GM13977 (cell line): ENCODE results near the gene PHF1.
A peak's percentile ranks its signal among the peaks of the same experiment; 100 is the strongest.
"Not testable (repeated sequence)": the region's sequence is repeated elsewhere in the genome, so short reads cannot be mapped to it uniquely, and the experiment has no call there.

ENCODE experiments used
- DNase-seq: peaks from one replicate; pipeline ENCODE4 v3.0.0; 2012; ENCODE audit warnings: low spot score
- CTCF ChIP-seq: IDR thresholded peaks from 2 replicates; pipeline ENCODE4 v1.5.1; 2012; ENCODE audit warnings: mild to moderate bottlenecking, control low read depth; ENCODE audit not compliant: insufficient read depth; ENCODE audit errors: extremely low read depth, missing control alignments
- in situ Hi-C: fragments of 300-500 bp; cut with MboI; formaldehyde crosslinking; loops from one replicate; pipeline ENCODE4 v1.12.0; 2022; ENCODE audit warnings: low sequenced_read_pairs, low pct_unique_long_range_greater_than_20kb, mixed read lengths, inconsistent platforms; ENCODE audit not compliant: unreplicated experiment

Gene PHF1

GRCh38 chr6:33392979-33393378 is 17.8 kb upstream of the PHF1 start:
- no peak for DNase-seq
- in situ Hi-C loops: no loop called here
- no peak for TF ChIP-seq CTCF

GRCh38 chr6:33397541-33397940 is 13.3 kb upstream of the PHF1 start:
- TF ChIP-seq CTCF: no peak
- in situ Hi-C loops: no loop called here
- no peak for DNase-seq

- DNase-seq, in situ Hi-C loops: not testable (repeated sequence)
These were observed 12.2 kb upstream of the PHF1 start for GRCh38 chr6:33398601-33399000.

- in situ Hi-C loops, DNase-seq: not testable (repeated sequence)
These were observed 10.9 kb upstream of the PHF1 start for GRCh38 chr6:33399881-33400280.

- TF ChIP-seq CTCF: no peak
- in situ Hi-C loops: no loop called here
These were observed 5.9 kb upstream of the PHF1 start for GRCh38 chr6:33404884-33405283.

GRCh38 chr6:33405386-33405940 is 5.4 kb upstream of the PHF1 start:
- no peak for TF ChIP-seq CTCF
- no peak for DNase-seq
- in situ Hi-C loops: no loop called here

More at GRCh38 chr6:33404884-33405283, 5.9 kb upstream of the PHF1 start:
- DNase-seq: no peak

- in situ Hi-C loops: no loop called here
- DNase-seq: no peak
- no peak for TF ChIP-seq CTCF
These were observed 4.7 kb upstream of the PHF1 start for GRCh38 chr6:33406126-33406525.

- DNase-seq: no peak
- in situ Hi-C loops: no loop called here
- peak; percentile 19 for TF ChIP-seq CTCF
These were observed 3.6 kb upstream of the PHF1 start for GRCh38 chr6:33407132-33407718.
